Activated CD4-positive, alpha-beta T cell treated with anti-CD3 and anti-CD28 coated beads, Interleukin-2, amount 10 ng/mL, durations not matched to agents 24 days and 14 days (primary cell): Measurements from ENCODE around the gene ABTB1. TPM values are rescaled to one million over a fixed set of nuclear protein-coding genes. Genes with fewer than 3 reads are reported as not detected.

ENCODE experiments used
- DNase-seq: peaks from one replicate; pipeline ENCODE4 v3.0.0; 2022
- H3K27ac Mint-ChIP-seq: one replicate; pipeline ENCODE4 v1.8.0; 2022; ENCODE audit warnings: mild to moderate bottlenecking, mixed read lengths
- H3K27me3 Mint-ChIP-seq: one replicate; pipeline ENCODE4 v1.8.0; 2022; ENCODE audit warnings: mixed read lengths
- H3K36me3 Mint-ChIP-seq: one replicate; pipeline ENCODE4 v1.8.0; 2022; ENCODE audit warnings: low read depth, mild to moderate bottlenecking, mixed read lengths
- H3K4me1 Mint-ChIP-seq: one replicate; pipeline ENCODE4 v1.8.0; 2021; ENCODE audit warnings: mixed read lengths
- H3K4me3 Mint-ChIP-seq: one replicate; pipeline ENCODE4 v1.8.0; 2022; ENCODE audit warnings: mild to moderate bottlenecking, moderate library complexity, mixed read lengths
- H3K9me3 Mint-ChIP-seq: one replicate; pipeline ENCODE4 v1.8.0; 2021; ENCODE audit warnings: mixed read lengths
- intact Hi-C: fragments of 100-400 bp; cut with micrococcal nuclease; formaldehyde crosslinking; loops from one replicate; pipeline ENCODE4 v1.15.1; 2023
- total RNA-seq: library from RNA; stranded (reverse); gene quantifications from 2 replicates; pipeline ENCODE4 v1.2.3, GENCODE V29; 2022

Gene ABTB1
- total RNA-seq, 1 donor from 2014 or later = 8.0 TPM

DNA sequence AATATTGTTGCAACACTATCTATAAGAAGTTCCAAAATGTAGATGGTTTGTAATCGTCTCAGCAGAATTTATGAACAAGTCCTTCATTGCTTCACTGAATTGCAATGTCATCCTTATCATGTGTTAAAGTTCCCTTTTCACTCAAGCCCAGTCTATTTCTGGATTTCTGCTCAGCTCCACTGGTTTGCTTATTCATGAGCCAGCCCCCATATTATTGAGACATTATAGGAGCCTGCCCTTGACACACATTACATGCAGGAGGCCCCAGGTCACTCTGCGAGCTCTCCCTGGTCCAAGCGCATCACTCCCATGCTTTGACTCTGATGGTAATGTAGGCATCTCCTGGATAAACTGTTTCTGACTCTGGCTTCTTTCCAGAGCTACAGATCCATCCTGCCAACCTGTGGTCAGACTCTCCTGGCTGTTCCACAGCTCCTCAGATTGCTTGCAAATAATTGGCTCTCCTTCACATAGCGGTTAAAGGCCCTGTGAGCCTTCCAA is 56.9 kb downstream of the ABTB1 start:
- Mint-ChIP-seq H3K9me3 (no peaks in the 10 kb centered on the region), H3K27ac (no peak overlapping the region), H3K36me3 (no peaks in the 10 kb centered on the region), H3K4me1 (peaks cover 1% of the 10 kb centered on the region), H3K4me3 (no peak overlapping the region), H3K27me3 (peaks cover 28% of the 10 kb centered on the region)
- no peak for DNase-seq
- intact Hi-C loops = no loop called here

DNA sequence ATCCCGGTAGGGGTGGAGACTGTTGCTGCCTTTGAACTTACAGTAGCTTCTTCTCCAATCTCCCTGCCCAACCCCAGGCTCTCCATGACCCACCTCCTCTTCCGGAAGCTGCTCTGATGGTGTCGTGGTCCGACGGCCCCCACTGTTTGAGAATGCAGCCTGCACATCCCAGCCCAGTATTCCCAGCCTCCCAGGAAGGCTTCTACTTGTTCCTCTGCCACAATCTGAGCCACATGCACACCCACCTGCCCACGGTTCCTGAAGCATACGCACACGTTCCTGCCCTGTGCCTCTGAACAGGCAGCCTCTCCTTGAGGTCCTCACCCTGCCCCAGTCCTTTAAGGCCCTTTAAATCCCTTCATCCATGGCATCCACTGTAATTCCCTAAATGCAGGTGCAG is 57.4 kb downstream of the ABTB1 start:
- Mint-ChIP-seq H3K27me3 (peaks cover 32% of the 10 kb centered on the region), H3K4me1 (peaks cover 5% of the 10 kb centered on the region), H3K36me3 (no peaks in the 10 kb centered on the region), H3K9me3 (no peaks in the 10 kb centered on the region), H3K27ac (no peak overlapping the region), H3K4me3 (no peak overlapping the region)
- DNase-seq = no peak
- intact Hi-C loops = no loop called here

Other genes with a start within 250 kb of the ABTB1 start
- gene TPRA1, start 82.2 kb upstream of the ABTB1 start, total RNA-seq = 32.9 and 37.2 TPM in 2 replicates
- 229 and 237 TPM in 2 replicates for gene MCM2, start 74.5 kb upstream of the ABTB1 start, total RNA-seq
- 9.2 and 9.8 TPM in 2 replicates for gene PODXL2, start 43.8 kb upstream of the ABTB1 start, total RNA-seq
- 2.3 and 3.6 TPM in 2 replicates for gene MGLL, start 149.6 kb downstream of the ABTB1 start, total RNA-seq
- gene KBTBD12, start 242.3 kb downstream of the ABTB1 start, total RNA-seq = not detected in 2 replicates